GM23338 (cell line): ENCODE data around the gene HMOX1. TPM values are rescaled to one million over a fixed set of nuclear protein-coding genes. Genes with fewer than 3 reads are reported as not detected.

Experiments
- ATAC-seq: fragments of 200-7000 bp; cut with Tn5 transposase; 3 replicates; pipeline ENCODE4 v1.9.1; 2020
- DNase-seq: peaks from one replicate; pipeline ENCODE4 v3.0.0-alpha.2; 2015; ENCODE audit warnings: low spot score
- H2AFZ ChIP-seq: fragments of 200-600 bp; sonication (generic); 2 replicates; pipeline ENCODE4 v1.8.0; 2016; ENCODE audit warnings: antibody characterized with exemption, mild to moderate bottlenecking, moderate library complexity
- H3F3A ChIP-seq: fragments of 200-600 bp; sonication (generic); replicated peaks from 2 replicates; pipeline ENCODE4 v1.8.0; 2017; ENCODE audit warnings: antibody characterized with exemption, mixed run types, low read depth
- H3K27ac ChIP-seq: fragments of 200-600 bp; sonication (generic); 2 replicates; pipeline ENCODE4 v1.6.1; 2016; ENCODE audit warnings: low read depth
- H3K27me3 ChIP-seq: fragments of 200-600 bp; sonication (generic); 2 replicates; pipeline ENCODE4 v1.8.0; 2016; ENCODE audit warnings: mild to moderate bottlenecking, mixed run types, moderate library complexity; ENCODE audit not compliant: insufficient read depth
- H3K36me3 ChIP-seq: fragments of 200-600 bp; sonication (generic); 2 replicates; pipeline ENCODE4 v1.8.0; 2016; ENCODE audit warnings: mild to moderate bottlenecking; ENCODE audit not compliant: insufficient read depth
- H3K4me1 ChIP-seq: fragments of 200-600 bp; sonication (generic); 2 replicates; pipeline ENCODE4 v1.8.0; 2016; ENCODE audit warnings: mild to moderate bottlenecking, moderate library complexity; ENCODE audit not compliant: insufficient read depth
- H3K4me2 ChIP-seq: fragments of 200-600 bp; sonication (generic); 2 replicates; pipeline ENCODE4 v1.7.1; 2017; ENCODE audit warnings: mixed run types
- H3K4me3 ChIP-seq: fragments of 200-600 bp; sonication (generic); 2 replicates; pipeline ENCODE4 v1.6.1; 2016; ENCODE audit warnings: mixed run types
- H3K79me2 ChIP-seq: fragments of 200-600 bp; sonication (generic); replicated peaks from 2 replicates; pipeline ENCODE4 v1.8.0; 2017; ENCODE audit warnings: mild to moderate bottlenecking; ENCODE audit not compliant: insufficient read depth
- H3K9me2 ChIP-seq: fragments of 200-600 bp; sonication (generic); 2 replicates; pipeline ENCODE4 v1.8.0; 2017; ENCODE audit not compliant: insufficient read depth
- H4K20me1 ChIP-seq: fragments of 200-600 bp; sonication (generic); replicated peaks from 2 replicates; pipeline ENCODE4 v1.8.0; 2017; ENCODE audit warnings: mild to moderate bottlenecking; ENCODE audit not compliant: insufficient read depth
- H3K27ac Mint-ChIP-seq: 2 replicates; pipeline ENCODE4 v1.8.0; 2020; ENCODE audit warnings: inconsistent platforms, mild to moderate bottlenecking, moderate library complexity, mixed read lengths
- H3K27me3 Mint-ChIP-seq: 3 replicates; pipeline ENCODE4 v1.8.0; 2022; ENCODE audit warnings: low read depth, mild to moderate bottlenecking, moderate library complexity, mixed read lengths, inconsistent platforms; ENCODE audit not compliant: insufficient read depth, poor library complexity
- H3K36me3 Mint-ChIP-seq: 3 replicates; pipeline ENCODE4 v1.8.0; 2021; ENCODE audit warnings: low read depth, mild to moderate bottlenecking, inconsistent platforms, moderate library complexity, mixed read lengths
- H3K4me1 Mint-ChIP-seq: 3 replicates; pipeline ENCODE4 v1.8.0; 2020; ENCODE audit warnings: mild to moderate bottlenecking, inconsistent platforms, mixed read lengths
- H3K4me3 Mint-ChIP-seq: 3 replicates; pipeline ENCODE4 v1.8.0; 2021; ENCODE audit warnings: moderate library complexity, mild to moderate bottlenecking, inconsistent platforms, mixed read lengths
- H3K9me3 Mint-ChIP-seq: 3 replicates; pipeline ENCODE4 v1.8.0; 2020; ENCODE audit warnings: moderate library complexity, mild to moderate bottlenecking, inconsistent platforms, mixed read lengths
- CREB1 ChIP-seq: fragments of 250-450 bp; sonication (Bioruptor Pico); IDR thresholded peaks from 2 replicates; pipeline ENCODE4 v1.5.0; 2020; ENCODE audit warnings: low read depth, mild to moderate bottlenecking, moderate library complexity
- ETS1 ChIP-seq: IDR thresholded peaks from 2 replicates; pipeline ENCODE4 v1.6.1; 2016; ENCODE audit warnings: antibody characterized with exemption
- EZH2 ChIP-seq: fragments of 200-600 bp; sonication (generic); IDR thresholded peaks from one replicate; pipeline ENCODE4 v1.8.0; 2017; ENCODE audit warnings: antibody characterized with exemption, mild to moderate bottlenecking, low read depth; ENCODE audit not compliant: unreplicated experiment
- NANOG ChIP-seq: IDR thresholded peaks from 2 replicates; pipeline ENCODE4 v1.6.1; 2016; ENCODE audit warnings: antibody characterized with exemption, borderline replicate concordance
- REST ChIP-seq: IDR thresholded peaks from one replicate; pipeline ENCODE4 v1.6.1; 2018; ENCODE audit warnings: antibody characterized with exemption; ENCODE audit not compliant: unreplicated experiment
- STAT1 ChIP-seq: IDR thresholded peaks from one replicate; pipeline ENCODE4 v1.6.1; 2016; ENCODE audit warnings: antibody characterized with exemption; ENCODE audit not compliant: unreplicated experiment
- ZNF331 ChIP-seq: fragments of 250-450 bp; sonication (Bioruptor Pico); IDR thresholded peaks from 2 replicates; pipeline ENCODE4 v1.5.0; 2020; ENCODE audit warnings: low read depth, mild to moderate bottlenecking, moderate library complexity
- polyA plus RNA-seq: library from polyadenylated mRNA; unstranded; fragments of >200 nt; fragmentation: Nextera tagmentation; extraction: Ambion mirVana; gene quantifications from 2 replicates; pipeline ENCODE4 v1.2.1, GENCODE V29; 2016
- total RNA-seq: library from RNA; depleted of rRNA; stranded (reverse); fragments of >200 nt; shearing (Covaris generic); gene quantifications from 2 replicates; pipeline ENCODE4 v1.2.3, GENCODE V29; 2014
- TF ChIP-seq, protein P1 (sequence below), 2 experiments: fragments of 200-600 bp in 1 of 2; sonication (generic) in 1 of 2; conservative IDR thresholded peaks; 2 replicates each; pipeline versions ENCODE4 v1.5.1 to v1.6.1; 2016 to 2017; ENCODE audit warnings: antibody characterized with exemption in 2 of 2, low read depth in 2 of 2, mild to moderate bottlenecking in 2 of 2, moderate library complexity in 1 of 2

Gene HMOX1
- total and polyA plus RNA-seq, 2 experiments from 2014 or later: 10.9 to 22.6 TPM

DNA sequence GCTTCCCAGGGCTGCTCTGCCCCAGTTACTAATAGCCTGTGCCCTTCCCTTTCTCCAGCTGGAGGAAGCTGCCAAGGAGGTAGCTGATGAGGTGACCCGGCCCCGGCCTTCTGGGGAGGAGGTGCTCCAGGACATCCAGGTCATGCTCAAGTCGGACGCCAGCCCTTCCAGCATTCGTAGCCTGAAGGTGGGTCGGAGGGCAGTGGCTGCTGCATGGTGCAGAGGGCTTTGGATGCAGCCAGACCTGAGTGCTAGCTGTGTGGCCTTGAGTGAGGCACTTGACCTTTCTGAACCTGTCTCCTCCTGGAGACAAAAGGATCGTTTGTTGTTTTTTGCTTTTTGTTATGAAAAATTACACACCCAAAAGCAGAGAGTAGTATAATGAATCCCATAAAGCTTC, 22.5 kb downstream of the HMOX1 start (continued):
- TF ChIP-seq EZH2 (no peak), ETS1 (no peak)

- H3K4me3 Mint-ChIP-seq: no peak overlapping the region
- H3K36me3 ChIP-seq: peaks cover 76% of the 10 kb centered on the region
- no peak overlapping the region for H3K4me2 ChIP-seq
- H3K36me3 Mint-ChIP-seq: peaks cover 96% of the 10 kb centered on the region
- H3K4me3 ChIP-seq: no peak overlapping the region
- H3K27ac Mint-ChIP-seq: no peak overlapping the region; the same call in 1 of the 2 replicates
- H3K27ac ChIP-seq: no peak overlapping the region
- H3K27me3 ChIP-seq: no peaks in the 10 kb centered on the region
- TF ChIP-seq NANOG (no peak), ZNF331 (CRISPR knock-in tag) (no peak), STAT1 (no peak), REST (no peak), ETS1 (no peak), CREB1 (CRISPR knock-in tag) (no peak)
- TF ChIP-seq, protein P1, sequence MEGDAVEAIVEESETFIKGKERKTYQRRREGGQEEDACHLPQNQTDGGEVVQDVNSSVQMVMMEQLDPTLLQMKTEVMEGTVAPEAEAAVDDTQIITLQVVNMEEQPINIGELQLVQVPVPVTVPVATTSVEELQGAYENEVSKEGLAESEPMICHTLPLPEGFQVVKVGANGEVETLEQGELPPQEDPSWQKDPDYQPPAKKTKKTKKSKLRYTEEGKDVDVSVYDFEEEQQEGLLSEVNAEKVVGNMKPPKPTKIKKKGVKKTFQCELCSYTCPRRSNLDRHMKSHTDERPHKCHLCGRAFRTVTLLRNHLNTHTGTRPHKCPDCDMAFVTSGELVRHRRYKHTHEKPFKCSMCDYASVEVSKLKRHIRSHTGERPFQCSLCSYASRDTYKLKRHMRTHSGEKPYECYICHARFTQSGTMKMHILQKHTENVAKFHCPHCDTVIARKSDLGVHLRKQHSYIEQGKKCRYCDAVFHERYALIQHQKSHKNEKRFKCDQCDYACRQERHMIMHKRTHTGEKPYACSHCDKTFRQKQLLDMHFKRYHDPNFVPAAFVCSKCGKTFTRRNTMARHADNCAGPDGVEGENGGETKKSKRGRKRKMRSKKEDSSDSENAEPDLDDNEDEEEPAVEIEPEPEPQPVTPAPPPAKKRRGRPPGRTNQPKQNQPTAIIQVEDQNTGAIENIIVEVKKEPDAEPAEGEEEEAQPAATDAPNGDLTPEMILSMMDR (conservative IDR thresholded peaks at IDR 0.05; ENCODE audit: low read depth in 2 of 2): no peak
- peaks cover 27% of the 10 kb centered on the region for H3K27me3 Mint-ChIP-seq
- peaks cover 48% of the 10 kb centered on the region for H3K79me2 ChIP-seq
- H3K9me3 Mint-ChIP-seq: no peaks in the 10 kb centered on the region
- 0 out of 2 replicates have a peak, but pooled peaks cover 4% of the 10 kb centered on the region for H3F3A ChIP-seq
- peaks cover 29% of the 10 kb centered on the region for H3K4me1 Mint-ChIP-seq
- DNase-seq (no peak), ATAC-seq (no peak)
- H3K4me1 ChIP-seq: peaks cover 14% of the 10 kb centered on the region
- H2AFZ ChIP-seq: no peak overlapping the region
- H4K20me1 ChIP-seq: peaks cover 12% of the 10 kb centered on the region
- H3K9me2 ChIP-seq: no peaks in the 10 kb centered on the region
Measured at GRCh38 chr22:35404176-35404575, 23.3 kb downstream of the HMOX1 start.
